ENCODE results near the gene ADGRG6. TPM values are rescaled to one million over a fixed set of nuclear protein-coding genes. Genes with fewer than 3 reads are reported as not detected.

ADGRG6 gene
- total and polyA plus RNA-seq, 2 of the 8 experiments (the other 6 are each of a cell fraction or from before 2014, with no cell fraction given), result 1.1 to 6.2 TPM

DNA sequence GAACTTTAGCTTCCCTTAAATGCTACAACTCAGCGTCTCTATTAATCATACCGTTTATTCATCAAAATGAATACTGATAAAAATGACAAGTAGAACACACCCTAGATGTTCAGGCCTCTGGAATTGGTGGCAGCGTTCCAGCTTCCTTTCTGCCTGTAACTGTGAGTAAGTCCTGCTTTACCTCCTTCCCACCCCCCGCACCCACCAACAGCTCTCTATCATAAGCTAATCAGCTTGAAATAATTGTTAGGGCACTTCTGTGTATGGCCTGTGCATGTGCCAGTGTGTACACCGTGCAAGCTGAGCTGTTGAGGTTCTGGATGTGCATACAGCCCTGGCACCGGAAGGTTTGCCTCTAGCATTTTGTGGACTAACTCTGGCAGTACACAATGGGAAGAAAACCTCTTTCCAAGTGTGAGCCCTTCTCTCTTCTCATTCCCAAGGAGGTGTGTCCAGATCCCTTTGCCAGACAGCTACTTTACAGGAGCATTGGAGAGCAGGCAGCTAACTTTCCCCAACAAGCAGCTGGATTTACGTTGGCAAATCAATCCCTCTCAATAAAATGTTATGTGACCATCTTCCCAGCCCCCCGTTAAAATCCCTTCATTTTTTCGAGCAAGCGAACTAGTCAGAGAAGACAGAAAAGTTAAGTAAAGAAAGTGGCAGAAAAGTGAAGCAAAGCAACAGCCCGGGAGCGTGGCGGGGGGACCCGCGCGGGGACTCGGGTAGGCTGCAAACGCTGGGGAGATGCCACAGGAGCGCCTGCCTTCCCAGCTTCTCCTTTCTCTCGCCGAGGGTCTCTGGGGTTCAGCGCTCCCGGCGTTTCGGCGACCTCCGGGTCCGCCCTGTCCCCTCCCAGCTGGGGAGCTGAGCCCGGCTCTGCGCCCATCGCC, 803 bp upstream of the ADGRG6 start (continued):
- TF ChIP-seq, protein P1, sequence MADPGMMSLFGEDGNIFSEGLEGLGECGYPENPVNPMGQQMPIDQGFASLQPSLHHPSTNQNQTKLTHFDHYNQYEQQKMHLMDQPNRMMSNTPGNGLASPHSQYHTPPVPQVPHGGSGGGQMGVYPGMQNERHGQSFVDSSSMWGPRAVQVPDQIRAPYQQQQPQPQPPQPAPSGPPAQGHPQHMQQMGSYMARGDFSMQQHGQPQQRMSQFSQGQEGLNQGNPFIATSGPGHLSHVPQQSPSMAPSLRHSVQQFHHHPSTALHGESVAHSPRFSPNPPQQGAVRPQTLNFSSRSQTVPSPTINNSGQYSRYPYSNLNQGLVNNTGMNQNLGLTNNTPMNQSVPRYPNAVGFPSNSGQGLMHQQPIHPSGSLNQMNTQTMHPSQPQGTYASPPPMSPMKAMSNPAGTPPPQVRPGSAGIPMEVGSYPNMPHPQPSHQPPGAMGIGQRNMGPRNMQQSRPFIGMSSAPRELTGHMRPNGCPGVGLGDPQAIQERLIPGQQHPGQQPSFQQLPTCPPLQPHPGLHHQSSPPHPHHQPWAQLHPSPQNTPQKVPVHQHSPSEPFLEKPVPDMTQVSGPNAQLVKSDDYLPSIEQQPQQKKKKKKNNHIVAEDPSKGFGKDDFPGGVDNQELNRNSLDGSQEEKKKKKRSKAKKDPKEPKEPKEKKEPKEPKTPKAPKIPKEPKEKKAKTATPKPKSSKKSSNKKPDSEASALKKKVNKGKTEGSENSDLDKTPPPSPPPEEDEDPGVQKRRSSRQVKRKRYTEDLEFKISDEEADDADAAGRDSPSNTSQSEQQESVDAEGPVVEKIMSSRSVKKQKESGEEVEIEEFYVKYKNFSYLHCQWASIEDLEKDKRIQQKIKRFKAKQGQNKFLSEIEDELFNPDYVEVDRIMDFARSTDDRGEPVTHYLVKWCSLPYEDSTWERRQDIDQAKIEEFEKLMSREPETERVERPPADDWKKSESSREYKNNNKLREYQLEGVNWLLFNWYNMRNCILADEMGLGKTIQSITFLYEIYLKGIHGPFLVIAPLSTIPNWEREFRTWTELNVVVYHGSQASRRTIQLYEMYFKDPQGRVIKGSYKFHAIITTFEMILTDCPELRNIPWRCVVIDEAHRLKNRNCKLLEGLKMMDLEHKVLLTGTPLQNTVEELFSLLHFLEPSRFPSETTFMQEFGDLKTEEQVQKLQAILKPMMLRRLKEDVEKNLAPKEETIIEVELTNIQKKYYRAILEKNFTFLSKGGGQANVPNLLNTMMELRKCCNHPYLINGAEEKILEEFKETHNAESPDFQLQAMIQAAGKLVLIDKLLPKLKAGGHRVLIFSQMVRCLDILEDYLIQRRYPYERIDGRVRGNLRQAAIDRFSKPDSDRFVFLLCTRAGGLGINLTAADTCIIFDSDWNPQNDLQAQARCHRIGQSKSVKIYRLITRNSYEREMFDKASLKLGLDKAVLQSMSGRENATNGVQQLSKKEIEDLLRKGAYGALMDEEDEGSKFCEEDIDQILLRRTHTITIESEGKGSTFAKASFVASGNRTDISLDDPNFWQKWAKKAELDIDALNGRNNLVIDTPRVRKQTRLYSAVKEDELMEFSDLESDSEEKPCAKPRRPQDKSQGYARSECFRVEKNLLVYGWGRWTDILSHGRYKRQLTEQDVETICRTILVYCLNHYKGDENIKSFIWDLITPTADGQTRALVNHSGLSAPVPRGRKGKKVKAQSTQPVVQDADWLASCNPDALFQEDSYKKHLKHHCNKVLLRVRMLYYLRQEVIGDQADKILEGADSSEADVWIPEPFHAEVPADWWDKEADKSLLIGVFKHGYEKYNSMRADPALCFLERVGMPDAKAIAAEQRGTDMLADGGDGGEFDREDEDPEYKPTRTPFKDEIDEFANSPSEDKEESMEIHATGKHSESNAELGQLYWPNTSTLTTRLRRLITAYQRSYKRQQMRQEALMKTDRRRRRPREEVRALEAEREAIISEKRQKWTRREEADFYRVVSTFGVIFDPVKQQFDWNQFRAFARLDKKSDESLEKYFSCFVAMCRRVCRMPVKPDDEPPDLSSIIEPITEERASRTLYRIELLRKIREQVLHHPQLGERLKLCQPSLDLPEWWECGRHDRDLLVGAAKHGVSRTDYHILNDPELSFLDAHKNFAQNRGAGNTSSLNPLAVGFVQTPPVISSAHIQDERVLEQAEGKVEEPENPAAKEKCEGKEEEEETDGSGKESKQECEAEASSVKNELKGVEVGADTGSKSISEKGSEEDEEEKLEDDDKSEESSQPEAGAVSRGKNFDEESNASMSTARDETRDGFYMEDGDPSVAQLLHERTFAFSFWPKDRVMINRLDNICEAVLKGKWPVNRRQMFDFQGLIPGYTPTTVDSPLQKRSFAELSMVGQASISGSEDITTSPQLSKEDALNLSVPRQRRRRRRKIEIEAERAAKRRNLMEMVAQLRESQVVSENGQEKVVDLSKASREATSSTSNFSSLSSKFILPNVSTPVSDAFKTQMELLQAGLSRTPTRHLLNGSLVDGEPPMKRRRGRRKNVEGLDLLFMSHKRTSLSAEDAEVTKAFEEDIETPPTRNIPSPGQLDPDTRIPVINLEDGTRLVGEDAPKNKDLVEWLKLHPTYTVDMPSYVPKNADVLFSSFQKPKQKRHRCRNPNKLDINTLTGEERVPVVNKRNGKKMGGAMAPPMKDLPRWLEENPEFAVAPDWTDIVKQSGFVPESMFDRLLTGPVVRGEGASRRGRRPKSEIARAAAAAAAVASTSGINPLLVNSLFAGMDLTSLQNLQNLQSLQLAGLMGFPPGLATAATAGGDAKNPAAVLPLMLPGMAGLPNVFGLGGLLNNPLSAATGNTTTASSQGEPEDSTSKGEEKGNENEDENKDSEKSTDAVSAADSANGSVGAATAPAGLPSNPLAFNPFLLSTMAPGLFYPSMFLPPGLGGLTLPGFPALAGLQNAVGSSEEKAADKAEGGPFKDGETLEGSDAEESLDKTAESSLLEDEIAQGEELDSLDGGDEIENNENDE (IDR thresholded peaks at IDR 0.05; ENCODE audit: insufficient replicate concordance, low read length), result no peak
- no peak for TF ChIP-seq TCF12 (IDR thresholded peaks at IDR 0.05; ENCODE audit: low read depth, low read length)
- TF ChIP-seq BCL11A (IDR thresholded peaks at IDR 0.05; ENCODE audit: low read depth in 2 of 2, low read length in 2 of 2), result no peak
- no peak for TF ChIP-seq GTF2F1 (IDR thresholded peaks at IDR 0.05; ENCODE audit: borderline replicate concordance, low read depth, low read length)
- no peak for TF ChIP-seq CHD2 (IDR thresholded peaks at IDR 0.05; ENCODE audit: low read length)
- no peak for TF ChIP-seq YY1 (IDR thresholded peaks at IDR 0.05; ENCODE audit: low read depth, low read length)
- no peak for TF ChIP-seq SIN3A (conservative IDR thresholded peaks at IDR 0.05 in 1 of 2, IDR thresholded peaks at IDR 0.05 in 1 of 2; ENCODE audit: low read depth in 1 of 2, low read length in 2 of 2)
- no peak for TF ChIP-seq BACH1 (IDR thresholded peaks at IDR 0.05; ENCODE audit: low read length)
- no peak for TF ChIP-seq ASH2L (IDR thresholded peaks at IDR 0.05; ENCODE audit: low read length)
- TF ChIP-seq TBP (IDR thresholded peaks at IDR 0.05; ENCODE audit: low read depth, low read length), result no peak

Data from H1 (cell line).